Measurements from ENCODE around the gene FOXP1. TPM values are rescaled to one million over a fixed set of nuclear protein-coding genes. Genes with fewer than 3 reads are reported as not detected.

The FOXP1 gene
- total and polyA plus RNA-seq, 9 of the 15 experiments (the other 6 are each of a cell fraction or from before 2014, with no cell fraction given), result 7.7 to 34.5 (median 13.7) TPM

- Histone ChIP-seq H3K27me3 (ENCODE audit: control insufficient read depth in 2 of 2, insufficient read depth in 2 of 2, low read length in 2 of 2) (no peaks in the 10 kb centered on the region), H2AFZ (ENCODE audit: low read depth, low read length) (no peak overlapping the region), H3K9me1 (ENCODE audit: control insufficient read depth, insufficient read depth, low read length) (no peaks in the 10 kb centered on the region), H3K79me2 (ENCODE audit: control insufficient read depth, insufficient read depth, low read length) (no peaks in the 10 kb centered on the region), H3K36me3 (ENCODE audit: control insufficient read depth, insufficient read depth, low read length) (no peaks in the 10 kb centered on the region), H3K4me2 (ENCODE audit: insufficient read depth, low read length) (no peak overlapping the region), H3K27ac (ENCODE audit: extremely low read depth, low read depth, low read length) (no peak overlapping the region), H3K4me3 (no peak overlapping the region), H3K9ac (ENCODE audit: insufficient read depth in 1 of 2, low read depth in 2 of 2, low read length in 2 of 2) (no peak overlapping the region), H3K9me3 (replicated peaks; ENCODE audit: control insufficient read depth, insufficient read depth, low read depth, low read length) (no peaks in the 10 kb centered on the region), H4K20me1 (replicated peaks; ENCODE audit: control insufficient read depth, insufficient read depth, low read length) (no peaks in the 10 kb centered on the region), H3K4me1 (replicated peaks in 1 of 2; ENCODE audit: control insufficient read depth in 2 of 2, insufficient read depth in 2 of 2, low read length in 2 of 2) (peaks cover 4 to 31% of the 10 kb centered on the region in 2 experiments; a peak in 2 of 5 replicates)
- no peak for FAIRE-seq
- no TSS peak for BruUV-seq (replicated peaks)
- intact Hi-C loops (cut with micrococcal nuclease), result no loop called here
- POLR2A ChIA-PET, result no interaction called here
- TF ChIP-seq SAFB2 (IDR thresholded peaks at IDR 0.05; ENCODE audit: borderline replicate concordance, low read depth, low read length, severe bottlenecking) (no peak), ZNF316 (IDR thresholded peaks at IDR 0.05) (no peak), U2AF2 (optimal IDR thresholded peaks at IDR 0.05; ENCODE audit: low read depth, low read length) (no peak), ZNF436 (CRISPR knock-in tag; IDR thresholded peaks at IDR 0.05) (no peak), RBM34 (IDR thresholded peaks at IDR 0.05; ENCODE audit: borderline replicate concordance, insufficient read depth, low read length) (no peak), SIN3B (IDR thresholded peaks at IDR 0.05; ENCODE audit: low read depth) (no peak), TAF7 (tag; IDR thresholded peaks at IDR 0.05) (no peak), ZFP36 (IDR thresholded peaks at IDR 0.05; ENCODE audit: low read depth, low read length, partially characterized antibody) (no peak), LCOR (CRISPR knock-in tag; IDR thresholded peaks at IDR 0.05) (no peak), ZEB2 (IDR thresholded peaks at IDR 0.05) (no peak), ZKSCAN1 (IDR thresholded peaks at IDR 0.05; ENCODE audit: low read depth, low read length) (no peak), MCM2 (IDR thresholded peaks at IDR 0.05; ENCODE audit: low read depth) (no peak), CEBPZ (IDR thresholded peaks at IDR 0.05; ENCODE audit: borderline replicate concordance, low read depth, low read length) (no peak), SREBF2 (CRISPR knock-in tag; IDR thresholded peaks at IDR 0.05) (no peak), HNRNPLL (IDR thresholded peaks at IDR 0.05; ENCODE audit: low read depth, low read length, poor library complexity, severe bottlenecking) (no peak), ZNF695 (CRISPR knock-in tag; IDR thresholded peaks at IDR 0.05) (no peak), NELFE (IDR thresholded peaks at IDR 0.05; ENCODE audit: insufficient read depth, insufficient read length) (no peak)
- in situ Hi-C loops (cut with MboI), result no loop called here
- 63% methylated on average over 3 of the region's 3 CpGs for WGBS (ENCODE audit: insufficient coverage, low coverage, missing lambda C conversion rate)
- CTCF ChIA-PET (ENCODE audit: low intra/inter-chr PET ratio), result no interaction called here
- no peak for ATAC-seq
- DNase-seq (ENCODE audit: extremely low read depth in 1 of 4, low spot score in 3 of 4), result no peak
Measured at GRCh38 chr3:71509066-71509465, 74.5 kb downstream of the FOXP1 start.
